T-helper 9 cell (primary cell): ENCODE measurements around the gene SHC2.

ENCODE experiments used
- DNase-seq: peaks from one replicate; pipeline ENCODE4 v3.0.0-alpha.2; 2020

SHC2 gene

GRCh38 chr19:370641-371330 lies 90.0 kb downstream of the SHC2 start:
- DNase-seq: no peak

GRCh38 chr19:369876-370275 lies 91.0 kb downstream of the SHC2 start:
- DNase-seq: no peak

GRCh38 chr19:369256-369655 lies 91.6 kb downstream of the SHC2 start:
- no peak for DNase-seq

GRCh38 chr19:368630-369024 lies 92.2 kb downstream of the SHC2 start:
- no peak for DNase-seq

GRCh38 chr19:367963-368629 lies 92.7 kb downstream of the SHC2 start:
- DNase-seq: no peak

- no peak for DNase-seq
Observed at GRCh38 chr19:367561-367960, 93.3 kb downstream of the SHC2 start.

- no peak for DNase-seq
Observed at GRCh38 chr19:366951-367350, 93.9 kb downstream of the SHC2 start.
